Stimulated activated CD8-positive, alpha-beta memory T cell treated with anti-CD3 and anti-CD28 coated beads, Interleukin-15, amount 100 ng/mL, for 4 hours (primary cell): ENCODE measurements around the gene ZHX3.
"Not testable (repeated sequence)": the region's sequence is repeated elsewhere in the genome, so short reads cannot be mapped to it uniquely, and the experiment has no call there.

Experiments
- DNase-seq, 2 donors: peaks; one replicate each; pipeline ENCODE4 v3.0.0-alpha.2; 2020; ENCODE audit warnings: low read depth in 2 of 2

Gene ZHX3

GRCh38 chr20:41135187-41135887, 182.2 kb downstream of the ZHX3 start:
- DNase-seq = no peak

- no peak for DNase-seq
These were observed 183.0 kb downstream of the ZHX3 start for GRCh38 chr20:41134362-41135186.

DNA sequence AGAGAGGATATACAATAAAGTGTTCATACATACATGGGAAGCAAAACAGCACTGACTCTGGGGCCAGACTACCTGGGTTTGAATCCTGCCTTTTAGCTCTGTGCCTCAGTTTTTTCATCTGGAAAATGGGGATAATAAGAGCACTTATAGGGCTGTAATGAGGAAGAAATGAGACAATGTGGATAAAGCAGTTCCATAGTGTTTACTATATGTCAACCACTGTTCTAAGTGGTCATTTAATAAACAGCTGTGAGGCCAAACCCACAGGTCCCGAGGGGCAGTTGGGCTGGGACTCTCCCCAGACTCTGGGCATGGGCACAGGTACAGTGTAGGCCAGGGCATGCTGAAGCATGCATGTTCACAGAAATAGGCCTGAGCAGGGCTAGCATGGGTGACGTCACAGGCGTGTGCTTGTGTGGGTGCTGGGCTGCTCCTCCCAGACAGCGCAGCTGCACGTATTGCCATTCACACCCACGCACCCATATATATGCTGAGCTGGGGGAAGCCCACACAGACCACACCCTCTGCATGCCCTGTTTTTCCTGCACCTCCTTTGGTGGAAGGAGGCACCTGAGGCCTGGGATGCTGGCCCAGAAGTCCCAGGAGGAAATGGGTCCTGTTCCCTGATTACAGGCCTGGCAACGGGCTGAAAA, 183.7 kb downstream of the ZHX3 start:
- DNase-seq = no peak

DNA sequence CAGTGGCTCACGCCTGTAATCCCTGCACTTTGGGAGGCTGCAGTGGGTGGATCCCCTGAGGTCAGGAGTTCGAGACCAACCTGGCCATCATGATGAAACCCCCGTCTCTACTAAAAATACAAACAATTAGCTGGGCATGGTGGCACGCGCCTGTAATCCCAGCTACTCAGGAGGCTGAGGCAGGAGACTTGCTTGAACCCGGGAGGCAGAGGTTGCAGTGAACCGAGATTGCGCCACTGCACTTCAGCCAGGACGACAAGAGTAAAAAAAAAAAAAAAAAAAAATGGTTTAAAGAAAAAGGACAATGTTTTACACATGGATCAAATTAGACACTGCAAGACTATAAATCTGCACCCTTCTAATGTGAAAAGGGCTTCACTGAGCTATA, 185.1 kb downstream of the ZHX3 start:
- DNase-seq = not testable (repeated sequence)

DNA sequence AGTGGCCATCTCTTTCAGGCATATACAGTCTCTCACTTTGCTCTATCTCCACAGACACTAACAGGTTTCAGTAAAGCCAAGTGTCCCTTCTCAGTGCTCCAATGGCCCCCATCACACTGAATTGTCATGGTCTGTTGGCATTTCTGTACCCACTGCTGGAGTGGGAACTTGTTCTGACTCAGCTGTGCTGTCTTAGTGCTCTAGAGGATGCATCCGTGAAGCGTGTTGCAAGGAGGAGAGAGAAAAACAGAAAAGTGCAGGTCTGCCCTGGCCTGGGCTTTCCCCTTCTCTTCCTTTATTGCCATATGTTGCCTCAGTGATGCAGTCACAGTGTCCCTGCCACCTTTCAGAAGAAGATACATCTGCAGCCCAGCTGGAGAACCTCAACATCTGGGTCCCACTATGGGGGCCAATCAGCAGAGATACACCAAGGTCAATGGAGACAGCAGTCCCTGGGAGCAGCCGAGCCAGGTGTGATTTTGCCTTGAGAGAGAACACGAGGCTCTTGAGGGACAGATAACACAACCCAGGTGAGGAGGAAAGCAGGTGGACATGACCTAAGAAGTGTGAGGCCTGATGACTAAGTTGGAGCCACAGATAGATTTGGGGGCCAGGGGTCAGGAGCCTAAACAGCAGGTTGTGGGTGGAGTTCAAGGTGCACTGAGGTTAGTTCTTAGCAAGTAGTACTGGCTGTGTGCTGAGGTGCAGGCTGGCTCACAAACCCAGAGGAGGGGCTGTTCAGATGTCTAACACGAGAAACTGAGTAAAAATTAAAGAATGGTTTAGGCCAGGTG, 185.7 kb downstream of the ZHX3 start:
- no peak for DNase-seq
